Measurements from ENCODE around the gene SHLD1. TPM values are rescaled to one million over a fixed set of nuclear protein-coding genes. Genes with fewer than 3 reads are reported as not detected.
"Not testable (repeated sequence)": the region's sequence is repeated elsewhere in the genome, so short reads cannot be mapped to it uniquely, and the experiment has no call there.

The SHLD1 gene
- total RNA-seq, result 5.9 and 8.3 TPM in 2 replicates
- 9.1 and 11.2 TPM in 2 replicates for polyA plus RNA-seq

- peak; percentile 90 for DNase-seq (ENCODE audit: low spot score)
- H3K4me2 ChIP-seq, result peak within 1 kb of the TSS; percentile 82
- H3K36me3 ChIP-seq (replicated peaks; ENCODE audit: insufficient read depth, low read depth), result no peaks in the 10 kb centered on the region
- H3K27me3 ChIP-seq, result no peaks in the 10 kb centered on the region
- peak within 1 kb of the TSS; percentile 91 for H2AFZ ChIP-seq
- WGBS (ENCODE audit: low lambda C conversion rate, missing lambda C conversion rate), result 19% methylated on average over 25 of the region's 27 CpGs
- H4K20me1 ChIP-seq (ENCODE audit: insufficient read depth, poor library complexity, severe bottlenecking), result no peaks in the 10 kb centered on the region
- H3K9me2 ChIP-seq (replicated peaks; ENCODE audit: insufficient read depth), result no peaks in the 10 kb centered on the region
- peaks cover 20% of the 10 kb centered on the region for H3K79me2 ChIP-seq
- TF ChIP-seq EZH2 (IDR thresholded peaks at IDR 0.05; ENCODE audit: borderline replicate concordance), result no peak
- no peak for TF ChIP-seq CTCF (IDR thresholded peaks at IDR 0.05; ENCODE audit: poor library complexity)
- no peak for TF ChIP-seq EZH2phosphoT487 (IDR thresholded peaks at IDR 0.05; ENCODE audit: low read depth, severe bottlenecking, unreplicated experiment)
- peak within 1 kb of the TSS; percentile 93 for H3K27ac ChIP-seq
- H3K4me1 ChIP-seq (ENCODE audit: insufficient read depth), result peaks cover 19% of the 10 kb centered on the region
- no peaks in the 10 kb centered on the region for H3K9me3 ChIP-seq (ENCODE audit: low read depth)
- peak within 1 kb of the TSS; percentile 56 for H3K4me3 ChIP-seq
Observed at GRCh38 chr20:5749952-5750779, at the start of gene SHLD1. TSS of gene SHLD1 (plus strand) at chr20:5750401. CDS start at chr20:5772866, 22,465 bp downstream.

- peak overlapping the region; percentile 66 for H3K27ac ChIP-seq
- DNase-seq (ENCODE audit: low spot score); H3K4me1 ChIP-seq (ENCODE audit: insufficient read depth); H3K4me3 ChIP-seq; H3K27me3 ChIP-seq; H3K9me2 ChIP-seq (replicated peaks; ENCODE audit: insufficient read depth); H3K9me3 ChIP-seq (ENCODE audit: low read depth); H2AFZ ChIP-seq; H3K36me3 ChIP-seq (replicated peaks; ENCODE audit: insufficient read depth, low read depth); H3K4me2 ChIP-seq; H3K79me2 ChIP-seq; H4K20me1 ChIP-seq (ENCODE audit: insufficient read depth, poor library complexity, severe bottlenecking): not testable (repeated sequence)
- WGBS (ENCODE audit: low lambda C conversion rate, missing lambda C conversion rate), result 56% methylated on average over 4 of the region's 5 CpGs
Observed at GRCh38 chr20:5702339-5702738, 47.9 kb upstream of the SHLD1 start.

- TF ChIP-seq EZH2phosphoT487 (IDR thresholded peaks at IDR 0.05; ENCODE audit: low read depth, severe bottlenecking, unreplicated experiment), result no peak
- no peak for TF ChIP-seq CTCF (IDR thresholded peaks at IDR 0.05; ENCODE audit: poor library complexity)
- TF ChIP-seq EZH2 (IDR thresholded peaks at IDR 0.05; ENCODE audit: borderline replicate concordance), result no peak
- H4K20me1 ChIP-seq (ENCODE audit: insufficient read depth, poor library complexity, severe bottlenecking), result no peaks in the 10 kb centered on the region
- WGBS (ENCODE audit: low lambda C conversion rate, missing lambda C conversion rate), result 39% methylated on average over 5 of the region's 5 CpGs
- H3K9me3 ChIP-seq (ENCODE audit: low read depth), result no peaks in the 10 kb centered on the region
- H3K27ac ChIP-seq, result peak overlapping the region; percentile 64
- no peaks in the 10 kb centered on the region for H3K27me3 ChIP-seq
- H3K9me2 ChIP-seq (replicated peaks; ENCODE audit: insufficient read depth), result no peaks in the 10 kb centered on the region
- no peaks in the 10 kb centered on the region for H3K79me2 ChIP-seq
- DNase-seq (ENCODE audit: low spot score), result peak; percentile 17
- peak overlapping the region; percentile 36 for H3K4me2 ChIP-seq
- no peaks in the 10 kb centered on the region for H3K36me3 ChIP-seq (replicated peaks; ENCODE audit: insufficient read depth, low read depth)
- no peak overlapping the region for H3K4me3 ChIP-seq
- peak overlapping the region; percentile 29 for H2AFZ ChIP-seq
- H3K4me1 ChIP-seq (ENCODE audit: insufficient read depth), result no peaks in the 10 kb centered on the region
Observed at GRCh38 chr20:5703681-5704101, 46.5 kb upstream of the SHLD1 start.

- Histone ChIP-seq H3K27ac (no peak overlapping the region), H3K4me3 (no peak overlapping the region), H3K9me3 (ENCODE audit: low read depth) (no peaks in the 10 kb centered on the region), H3K36me3 (replicated peaks; ENCODE audit: insufficient read depth, low read depth) (no peaks in the 10 kb centered on the region), H3K4me2 (no peak overlapping the region), H3K9me2 (replicated peaks; ENCODE audit: insufficient read depth) (no peaks in the 10 kb centered on the region), H2AFZ (no peak overlapping the region), H4K20me1 (ENCODE audit: insufficient read depth, poor library complexity, severe bottlenecking) (no peaks in the 10 kb centered on the region), H3K79me2 (no peaks in the 10 kb centered on the region), H3K27me3 (no peaks in the 10 kb centered on the region), H3K4me1 (ENCODE audit: insufficient read depth) (no peaks in the 10 kb centered on the region)
- WGBS (ENCODE audit: low lambda C conversion rate, missing lambda C conversion rate), result 71% methylated on average over 6 of the region's 6 CpGs
- TF ChIP-seq EZH2phosphoT487 (IDR thresholded peaks at IDR 0.05; ENCODE audit: low read depth, severe bottlenecking, unreplicated experiment) (no peak), CTCF (IDR thresholded peaks at IDR 0.05; ENCODE audit: poor library complexity) (no peak), EZH2 (IDR thresholded peaks at IDR 0.05; ENCODE audit: borderline replicate concordance) (no peak)
- no peak for DNase-seq (ENCODE audit: low spot score)
Observed at GRCh38 chr20:5705827-5706226, 44.4 kb upstream of the SHLD1 start.
